OCI-LY7 (cell line): ENCODE measurements around the gene KREMEN2.

Experiments used
- EZH2phosphoT487 ChIP-seq: fragments of 200-600 bp; sonication (generic); IDR thresholded peaks from 2 replicates; pipeline ENCODE4 v1.6.1; 2018; ENCODE audit warnings: low read depth, borderline replicate concordance, mild to moderate bottlenecking, mixed run types, antibody characterized with exemption, low read length, moderate library complexity, mixed read lengths
- TF ChIP-seq, protein P1 (sequence below): fragments of 200-600 bp; sonication (generic); conservative IDR thresholded peaks from 2 replicates; pipeline ENCODE4 v1.5.1; 2014; ENCODE audit warnings: mild to moderate bottlenecking, antibody characterized with exemption, low read length, moderate library complexity, mixed read lengths

DNA sequence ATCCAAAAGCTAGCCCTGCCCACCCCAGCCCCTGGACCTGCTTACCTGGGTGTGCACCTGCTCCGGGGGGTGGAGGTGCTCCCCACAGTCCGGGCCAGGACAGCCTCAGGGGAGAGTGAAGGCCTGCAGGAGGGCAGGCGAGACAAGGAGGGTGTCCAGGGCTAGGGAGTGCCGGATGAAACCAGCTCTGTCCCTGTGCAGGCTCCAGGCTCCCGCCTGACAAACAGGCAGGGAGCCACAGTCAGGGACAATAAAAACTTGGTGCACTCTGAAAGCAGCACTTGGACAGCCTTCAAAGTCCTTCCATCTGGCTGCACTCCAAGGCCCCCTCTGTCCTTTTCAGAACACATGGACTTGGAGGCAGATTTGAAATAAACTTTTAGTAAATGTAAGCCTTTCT is 9.0 kb downstream of the KREMEN2 start:
- TF ChIP-seq, protein P1, sequence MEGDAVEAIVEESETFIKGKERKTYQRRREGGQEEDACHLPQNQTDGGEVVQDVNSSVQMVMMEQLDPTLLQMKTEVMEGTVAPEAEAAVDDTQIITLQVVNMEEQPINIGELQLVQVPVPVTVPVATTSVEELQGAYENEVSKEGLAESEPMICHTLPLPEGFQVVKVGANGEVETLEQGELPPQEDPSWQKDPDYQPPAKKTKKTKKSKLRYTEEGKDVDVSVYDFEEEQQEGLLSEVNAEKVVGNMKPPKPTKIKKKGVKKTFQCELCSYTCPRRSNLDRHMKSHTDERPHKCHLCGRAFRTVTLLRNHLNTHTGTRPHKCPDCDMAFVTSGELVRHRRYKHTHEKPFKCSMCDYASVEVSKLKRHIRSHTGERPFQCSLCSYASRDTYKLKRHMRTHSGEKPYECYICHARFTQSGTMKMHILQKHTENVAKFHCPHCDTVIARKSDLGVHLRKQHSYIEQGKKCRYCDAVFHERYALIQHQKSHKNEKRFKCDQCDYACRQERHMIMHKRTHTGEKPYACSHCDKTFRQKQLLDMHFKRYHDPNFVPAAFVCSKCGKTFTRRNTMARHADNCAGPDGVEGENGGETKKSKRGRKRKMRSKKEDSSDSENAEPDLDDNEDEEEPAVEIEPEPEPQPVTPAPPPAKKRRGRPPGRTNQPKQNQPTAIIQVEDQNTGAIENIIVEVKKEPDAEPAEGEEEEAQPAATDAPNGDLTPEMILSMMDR, result no peak
- TF ChIP-seq EZH2phosphoT487, result no peak
